A549 treated with AZD9567 at 1 μM for 4 hours (cell line): ENCODE measurements around the gene CAPNS1. TPM values are rescaled to one million over a fixed set of nuclear protein-coding genes. Genes with fewer than 3 reads are reported as not detected.

Experiments
- total RNA-seq: library from RNA; stranded (reverse); fragments of 200-300 nt; extraction: Qiagen RNA extraction; gene quantifications from 5 replicates; pipeline ENCODE4 v1.2.3, GENCODE V29; 2022; ENCODE audit not compliant: insufficient read depth

The CAPNS1 gene
- total RNA-seq = 1,458 to 2,233 TPM (median 2,086 TPM) in 5 replicates

GRCh38 chr19:36139473-36140303 is at the start of gene CAPNS1:
CAPNS1 (plus strand) TSS chr19:36140066; CDS start chr19:36141012, 946 bp downstream.

GRCh38 chr19:36110487-36111199 is 29.2 kb upstream of the CAPNS1 start, which contains the start of gene OVOL3:
OVOL3 (plus strand) TSS chr19:36111143; CDS start chr19:36111203, 60 bp downstream.

GRCh38 chr19:36114721-36115452 is 25.0 kb upstream of the CAPNS1 start, which contains the start of gene POLR2I:
POLR2I (minus strand) TSS chr19:36114875; CDS start chr19:36114856, 19 bp downstream.

GRCh38 chr19:36115453-36116343 is 24.2 kb upstream of the CAPNS1 start, which contains the start of gene TBCB:
TBCB (plus strand) TSS chr19:36115468; CDS start chr19:36115561, 93 bp downstream.

GRCh38 chr19:36152352-36153091 is 12.7 kb downstream of the CAPNS1 start, which contains the start of gene COX7A1:
COX7A1 (minus strand) TSS chr19:36152447; CDS start chr19:36152407, 40 bp downstream.

Other genes starting within 250 kb of the CAPNS1 start
- gene NFKBID, start 239.5 kb upstream of the CAPNS1 start, total RNA-seq = 3.0 to 9.9 TPM (median 8.2 TPM) in 5 replicates
- 0.25 to 0.67 TPM (median 0.50 TPM) in 4 of 5 replicates, not detected in the other for gene HCST, start 237.5 kb upstream of the CAPNS1 start, total RNA-seq
- gene TYROBP, start 231.8 kb upstream of the CAPNS1 start, total RNA-seq = 0.17 TPM in 1 of 5 replicates, not detected in the others
- 14.2 to 23.4 TPM (median 21.3 TPM) in 5 replicates for gene LRFN3, start 203.7 kb upstream of the CAPNS1 start, total RNA-seq
- gene SDHAF1, start 144.9 kb upstream of the CAPNS1 start, total RNA-seq = 25.6 to 52.9 TPM (median 51.2 TPM) in 5 replicates
- 0.20 to 0.43 TPM (median 0.23 TPM) in 4 of 5 replicates, not detected in the other for gene SYNE4, start 131.3 kb upstream of the CAPNS1 start, total RNA-seq
- gene ALKBH6, start 125.9 kb upstream of the CAPNS1 start, total RNA-seq = 22.8 to 29.3 TPM (median 23.7 TPM) in 5 replicates
- gene CLIP3, start 107.2 kb upstream of the CAPNS1 start, total RNA-seq = 1.0 to 1.4 TPM (median 1.2 TPM) in 4 of 5 replicates, not detected in the other
- gene THAP8, start 85.8 kb upstream of the CAPNS1 start, total RNA-seq = 7.1 to 7.9 TPM (median 7.8 TPM) in 5 replicates
- 20.3 to 30.6 TPM (median 28.8 TPM) in 5 replicates for gene WDR62, start 85.2 kb upstream of the CAPNS1 start, total RNA-seq
- gene OVOL3, start 28.9 kb upstream of the CAPNS1 start, total RNA-seq = 0.40 to 0.67 TPM (median 0.46 TPM) in 4 of 5 replicates, not detected in the other
- gene POLR2I, start 25.2 kb upstream of the CAPNS1 start, total RNA-seq = 242 to 283 TPM (median 265 TPM) in 5 replicates
- 467 to 588 TPM (median 565 TPM) in 5 replicates for gene TBCB, start 24.6 kb upstream of the CAPNS1 start, total RNA-seq
- not detected in 5 replicates for gene COX7A1, start 12.4 kb downstream of the CAPNS1 start, total RNA-seq
- 3.0 to 4.5 TPM (median 4.0 TPM) in 5 replicates for gene ZNF565, start 74.6 kb downstream of the CAPNS1 start, total RNA-seq
- 109 to 148 TPM (median 112 TPM) in 5 replicates for gene ZNF146, start 75.0 kb downstream of the CAPNS1 start, total RNA-seq
- gene ZFP14, start 239.1 kb downstream of the CAPNS1 start, total RNA-seq = 0.50 to 2.4 TPM (median 1.9 TPM) in 5 replicates